IPS DF 4.7 (cell line): ENCODE measurements around the gene ZNF367.

ENCODE experiments used
- DNase-seq: peaks from one replicate; pipeline ENCODE4 v3.0.0-alpha.2; 2013; ENCODE audit warnings: low spot score; ENCODE audit errors: extremely low read depth

The ZNF367 gene

GRCh38 chr9:96418083-96418919 is at the start of gene ZNF367:
ZNF367 (minus strand) TSS chr9:96418370; CDS start chr9:96418032, 338 bp downstream.
- DNase-seq = no peak

GRCh38 chr9:96467784-96468183 is 49.6 kb upstream of the ZNF367 start:
- DNase-seq = no peak

DNA sequence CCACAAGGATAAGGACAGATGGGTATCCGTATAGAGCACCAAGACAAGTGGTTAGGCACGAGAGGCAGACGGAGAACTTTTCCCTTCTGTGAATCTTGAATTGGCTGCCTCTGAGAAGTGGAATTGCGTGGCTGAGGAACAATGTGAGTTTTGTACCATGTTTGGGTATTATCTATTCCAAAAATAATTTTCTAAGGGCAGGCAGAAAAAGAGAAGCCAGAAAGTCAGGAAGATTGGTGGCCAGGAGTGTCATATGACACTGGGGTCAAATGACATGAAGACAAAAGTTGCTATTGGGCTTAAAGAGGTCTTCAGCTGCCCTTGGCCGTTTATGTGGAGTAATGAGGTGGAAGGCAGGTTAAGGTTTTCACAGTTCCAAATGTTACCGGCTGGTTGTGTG is 46.3 kb upstream of the ZNF367 start:
- DNase-seq = no peak

- no peak for DNase-seq
Observed at GRCh38 chr9:96462541-96462940, 44.4 kb upstream of the ZNF367 start.

DNA sequence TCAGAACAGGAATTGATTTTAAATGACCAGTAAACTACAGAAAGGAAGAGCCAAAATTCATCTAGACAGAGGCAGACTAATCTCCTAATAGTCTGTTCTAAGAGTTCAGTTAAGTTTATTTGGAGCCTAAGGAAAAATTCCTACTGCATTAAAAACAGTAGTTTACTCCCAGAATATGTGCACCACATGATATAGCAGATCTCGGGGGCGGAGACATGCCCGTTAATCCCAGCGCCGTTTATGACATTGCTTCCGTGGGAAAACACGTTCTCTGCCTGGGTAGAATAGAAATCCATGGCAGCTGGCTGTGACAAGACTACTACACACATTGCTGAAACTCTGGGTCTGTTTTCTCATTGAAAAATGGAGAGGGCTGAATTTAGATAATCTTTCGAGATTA is 43.2 kb upstream of the ZNF367 start:
- no peak for DNase-seq

DNA sequence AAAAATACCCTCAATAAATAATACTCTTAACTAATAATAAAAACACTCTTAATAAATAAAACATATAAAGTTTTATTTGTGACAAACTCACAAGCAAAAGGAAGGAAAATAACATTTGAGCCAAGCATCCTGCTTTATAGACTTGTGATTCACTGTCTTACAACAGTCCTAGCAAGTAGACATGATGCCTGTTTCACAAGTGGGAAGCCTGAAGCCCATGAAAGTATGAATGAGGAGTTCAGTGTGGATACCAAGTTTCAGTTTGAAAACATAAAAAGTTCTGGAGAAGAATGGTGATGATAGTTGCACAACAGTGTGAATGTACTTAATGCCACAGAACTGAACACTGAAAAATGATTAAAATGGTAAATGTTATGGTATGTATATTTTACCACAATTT is 42.7 kb upstream of the ZNF367 start:
- DNase-seq = no peak

DNA sequence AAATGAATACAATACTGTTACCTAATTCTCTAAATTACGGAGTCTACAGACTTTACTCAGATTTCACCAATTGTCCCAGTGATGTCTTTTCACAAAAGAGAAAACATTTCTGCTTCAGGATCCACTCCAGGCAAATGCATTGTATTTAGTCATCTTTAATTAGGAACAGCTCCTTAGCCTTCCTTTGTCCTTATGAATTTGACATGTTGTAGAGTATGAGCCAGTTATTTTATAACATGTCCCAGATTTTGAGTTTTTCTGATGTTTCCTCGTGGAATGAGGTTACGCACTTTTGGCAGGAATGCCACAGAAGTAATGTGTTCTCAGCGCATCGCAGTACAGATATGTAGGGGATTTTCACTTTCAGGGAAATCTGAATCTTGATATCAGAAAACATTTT is 42.3 kb upstream of the ZNF367 start:
- no peak for DNase-seq

DNA sequence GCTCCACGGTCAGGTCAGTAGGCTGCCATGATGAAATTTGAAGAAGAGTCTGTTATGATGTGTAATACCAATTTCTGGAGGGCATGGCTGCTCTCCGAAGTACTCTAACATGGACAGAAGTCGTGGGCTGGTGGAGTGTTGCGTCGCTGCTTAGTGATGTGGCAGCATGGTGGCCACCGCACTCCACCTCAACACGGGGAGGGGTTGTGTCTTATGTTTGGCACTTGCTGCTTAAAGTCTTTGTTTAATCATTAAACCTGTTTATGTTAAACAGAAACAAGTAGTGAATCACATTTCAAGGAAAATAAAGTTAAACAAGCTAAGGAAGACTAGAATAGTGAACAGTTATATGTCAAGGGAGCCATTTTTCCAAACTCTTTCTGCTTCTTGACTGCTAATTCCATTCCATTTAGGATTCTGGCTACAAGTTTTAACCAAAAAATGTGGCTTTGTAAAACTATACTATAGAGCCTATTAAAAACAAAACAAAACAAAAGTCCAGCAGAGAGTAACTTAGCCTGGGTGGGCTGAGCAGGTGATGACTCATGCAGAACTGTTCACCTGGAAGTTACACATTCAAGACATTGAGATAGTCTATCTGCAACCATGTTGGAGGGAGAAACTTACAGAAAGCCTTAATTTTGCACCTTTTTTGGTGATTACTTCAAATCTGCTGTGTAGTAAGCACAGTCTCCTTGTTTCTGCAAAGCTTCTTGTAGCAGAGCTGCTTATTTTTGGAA is 41.3 kb upstream of the ZNF367 start:
- DNase-seq = no peak

DNA sequence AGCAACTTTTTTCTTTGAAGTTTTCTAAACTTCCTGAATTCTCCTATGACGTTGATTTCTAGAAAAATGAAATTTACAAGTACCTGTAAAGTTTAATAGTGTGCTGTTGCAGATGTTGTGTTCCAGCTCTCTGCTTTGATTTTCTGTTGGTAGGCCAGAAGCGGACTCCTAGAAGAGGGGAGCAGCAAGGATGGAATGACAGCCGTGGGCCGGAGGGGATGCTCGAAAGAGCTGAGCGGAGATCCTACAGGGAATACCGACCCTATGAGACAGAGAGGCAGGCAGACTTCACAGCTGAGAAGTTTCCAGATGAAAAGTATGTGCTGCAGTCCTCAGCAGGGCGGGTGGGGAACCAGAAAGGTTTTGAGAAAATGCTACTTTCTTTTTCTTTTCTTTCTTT is 40.1 kb upstream of the ZNF367 start:
- DNase-seq = no peak

GRCh38 chr9:96457266-96457665 is 39.1 kb upstream of the ZNF367 start:
- no peak for DNase-seq

DNA sequence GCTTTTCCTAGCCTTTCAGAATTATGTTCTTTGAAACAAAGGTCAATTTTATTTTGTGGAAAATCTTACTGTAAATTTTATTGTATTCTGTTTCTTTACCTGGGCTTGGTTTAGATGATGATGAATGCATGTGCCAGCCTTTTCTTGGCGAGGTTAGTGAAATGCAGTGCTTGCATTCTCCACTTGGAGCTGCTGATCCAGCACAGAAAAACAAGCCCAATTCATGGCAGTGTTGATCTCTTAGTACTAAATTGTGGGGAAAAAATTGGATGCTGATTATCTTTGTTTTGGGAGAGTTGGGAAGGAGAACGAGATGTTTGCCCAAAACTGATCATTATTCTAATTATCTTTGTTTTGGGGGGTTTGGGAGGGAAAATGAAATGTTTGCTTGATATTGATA is 35.5 kb upstream of the ZNF367 start:
- no peak for DNase-seq

- DNase-seq = no peak
Observed at GRCh38 chr9:96450613-96451528, 32.7 kb upstream of the ZNF367 start.

- DNase-seq = no peak
Observed at GRCh38 chr9:96449845-96450612, 31.9 kb upstream of the ZNF367 start, which contains the start of gene HABP4. HABP4 (plus strand) TSS chr9:96450169; CDS start chr9:96450280, 111 bp downstream.

- DNase-seq = no peak
Observed at GRCh38 chr9:96449523-96449844, 31.3 kb upstream of the ZNF367 start.

- no peak for DNase-seq
Observed at GRCh38 chr9:96448546-96449170, 30.5 kb upstream of the ZNF367 start.

DNA sequence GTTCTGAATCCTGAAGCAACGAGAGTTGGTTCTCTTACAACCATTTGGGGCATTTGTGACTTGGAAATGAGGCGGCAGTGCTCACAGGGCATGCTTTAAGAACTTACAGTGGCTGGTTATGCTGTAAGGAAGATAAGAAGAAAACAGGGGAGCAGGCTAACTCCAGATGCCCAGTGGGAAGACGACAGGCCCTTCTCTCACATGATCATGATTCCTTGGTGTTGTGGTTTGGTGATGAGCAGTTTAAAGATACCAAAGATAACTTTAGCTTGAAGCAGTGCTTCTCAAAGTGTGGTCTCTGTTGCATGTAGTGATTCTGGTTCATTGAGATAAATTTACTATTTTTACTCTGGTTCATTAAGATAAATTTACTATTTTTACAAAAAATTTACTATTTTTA is 29.2 kb upstream of the ZNF367 start:
- no peak for DNase-seq

GRCh38 chr9:96442491-96442890 is 24.3 kb upstream of the ZNF367 start:
- DNase-seq = no peak

- no peak for DNase-seq
Observed at GRCh38 chr9:96441798-96442445, 23.8 kb upstream of the ZNF367 start.

DNA sequence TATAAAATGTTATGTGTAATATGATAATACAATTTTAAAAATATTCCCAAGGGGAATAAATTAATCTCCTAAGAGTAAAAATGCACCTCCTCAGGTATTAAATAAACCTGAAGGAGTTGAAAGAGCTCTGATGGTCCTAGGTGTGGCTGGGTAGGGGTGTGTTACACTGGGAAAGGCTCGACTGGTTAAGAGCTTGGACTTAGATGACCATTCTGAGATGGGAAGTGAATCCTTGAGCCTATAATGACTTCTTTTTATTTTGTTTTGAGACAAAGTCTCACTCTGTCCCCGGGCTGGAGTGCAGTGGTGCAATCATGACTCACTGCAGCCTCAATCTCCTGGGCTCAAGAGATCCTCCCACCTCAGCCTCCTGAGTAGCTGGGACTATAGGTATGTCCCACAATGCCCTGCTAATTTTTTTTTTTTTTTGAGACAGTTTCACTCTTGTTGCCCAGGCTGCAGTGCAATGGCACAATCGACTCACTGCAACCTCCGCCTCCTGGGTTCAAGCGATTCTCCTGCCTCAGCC is 22.6 kb upstream of the ZNF367 start:
- no peak for DNase-seq

DNA sequence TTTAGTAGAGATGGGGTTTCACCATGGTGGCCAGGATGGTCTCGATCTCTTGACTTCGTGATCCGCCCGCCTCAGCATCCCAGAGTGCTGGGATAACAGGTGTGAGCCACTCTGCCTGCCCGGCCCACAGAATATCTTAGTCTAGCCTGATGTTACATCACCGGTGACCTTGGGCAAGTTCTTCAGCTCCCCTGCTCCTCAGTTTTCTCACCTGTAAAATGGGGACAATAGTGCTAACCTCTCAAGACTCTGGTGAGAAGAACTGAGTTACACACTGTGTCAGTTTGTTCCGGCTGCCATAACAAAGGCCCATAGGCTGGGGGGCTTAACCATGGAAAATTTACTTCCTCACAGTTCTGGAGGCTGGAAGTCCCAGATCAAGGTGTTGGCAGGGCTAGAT is 19.3 kb upstream of the ZNF367 start:
- no peak for DNase-seq
